CD4-positive, alpha-beta T cell treated with Interleukin-21 for 1 hour (primary cell): ENCODE measurements around the gene FOXF2.

Experiments used
- DNase-seq: peaks from one replicate; pipeline ENCODE4 v3.0.0-alpha.2; 2020

FOXF2 gene

GRCh38 chr6:1379017-1379787, 10.2 kb upstream of the FOXF2 start:
- DNase-seq, result no peak

DNA sequence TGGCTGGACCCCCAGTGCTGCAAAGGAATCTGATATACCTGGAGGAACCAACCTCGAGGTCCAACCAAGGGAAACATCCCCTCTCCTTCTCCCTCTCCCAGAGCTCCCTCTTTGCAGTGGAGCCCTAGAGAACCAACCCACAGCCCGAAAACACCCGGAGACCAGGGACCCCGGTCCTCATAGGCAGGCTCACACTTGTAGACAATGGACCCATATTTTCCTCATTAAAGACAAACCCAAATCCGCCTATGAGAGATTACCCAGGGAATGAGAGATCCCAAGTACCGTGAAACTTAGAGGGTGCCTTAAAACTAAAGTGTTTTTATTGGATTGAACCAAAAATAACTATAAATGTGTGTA, 9.6 kb upstream of the FOXF2 start:
- no peak for DNase-seq

DNA sequence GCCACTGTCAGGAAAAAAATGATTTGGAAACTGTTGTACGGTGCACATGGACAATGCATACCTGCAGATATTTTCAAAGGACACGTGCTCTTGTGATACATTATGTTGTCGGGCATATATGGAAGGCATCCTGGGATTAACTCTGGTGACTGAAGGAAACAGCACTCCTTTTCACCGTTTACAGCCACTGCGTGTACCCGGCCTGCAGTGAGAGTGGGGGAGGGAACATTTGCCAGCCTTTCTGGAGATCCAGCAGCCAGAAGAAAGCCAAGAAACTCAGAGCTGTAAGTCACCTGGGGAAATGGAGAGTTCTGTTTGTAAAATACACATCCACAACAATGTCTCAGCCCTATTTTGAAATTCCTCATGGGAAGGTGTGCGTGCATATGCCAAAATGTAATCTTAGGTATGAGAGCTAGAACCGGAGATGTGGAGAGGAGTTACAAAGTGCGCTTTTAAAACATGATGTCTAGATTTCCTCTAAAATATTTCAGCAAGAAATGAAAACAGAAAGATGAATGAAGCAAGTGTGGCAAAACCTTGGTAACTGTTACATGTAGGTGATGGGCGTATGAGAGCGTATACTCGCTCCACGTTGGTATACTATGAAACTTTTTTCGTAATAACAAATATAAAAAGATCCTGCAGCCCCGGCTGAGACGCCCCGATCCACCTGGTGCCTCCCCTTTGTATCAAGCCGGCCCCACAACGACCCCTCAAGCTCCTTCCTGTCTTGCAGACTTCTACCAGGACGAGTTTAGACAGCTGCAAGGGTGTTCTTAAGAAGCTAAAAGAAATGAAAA, 8.6 kb upstream of the FOXF2 start:
- no peak for DNase-seq

- peak; percentile 50 for DNase-seq
Measured at GRCh38 chr6:1381481-1382330, 7.7 kb upstream of the FOXF2 start.

GRCh38 chr6:1382331-1382882, 7.0 kb upstream of the FOXF2 start:
- DNase-seq, result no peak

DNA sequence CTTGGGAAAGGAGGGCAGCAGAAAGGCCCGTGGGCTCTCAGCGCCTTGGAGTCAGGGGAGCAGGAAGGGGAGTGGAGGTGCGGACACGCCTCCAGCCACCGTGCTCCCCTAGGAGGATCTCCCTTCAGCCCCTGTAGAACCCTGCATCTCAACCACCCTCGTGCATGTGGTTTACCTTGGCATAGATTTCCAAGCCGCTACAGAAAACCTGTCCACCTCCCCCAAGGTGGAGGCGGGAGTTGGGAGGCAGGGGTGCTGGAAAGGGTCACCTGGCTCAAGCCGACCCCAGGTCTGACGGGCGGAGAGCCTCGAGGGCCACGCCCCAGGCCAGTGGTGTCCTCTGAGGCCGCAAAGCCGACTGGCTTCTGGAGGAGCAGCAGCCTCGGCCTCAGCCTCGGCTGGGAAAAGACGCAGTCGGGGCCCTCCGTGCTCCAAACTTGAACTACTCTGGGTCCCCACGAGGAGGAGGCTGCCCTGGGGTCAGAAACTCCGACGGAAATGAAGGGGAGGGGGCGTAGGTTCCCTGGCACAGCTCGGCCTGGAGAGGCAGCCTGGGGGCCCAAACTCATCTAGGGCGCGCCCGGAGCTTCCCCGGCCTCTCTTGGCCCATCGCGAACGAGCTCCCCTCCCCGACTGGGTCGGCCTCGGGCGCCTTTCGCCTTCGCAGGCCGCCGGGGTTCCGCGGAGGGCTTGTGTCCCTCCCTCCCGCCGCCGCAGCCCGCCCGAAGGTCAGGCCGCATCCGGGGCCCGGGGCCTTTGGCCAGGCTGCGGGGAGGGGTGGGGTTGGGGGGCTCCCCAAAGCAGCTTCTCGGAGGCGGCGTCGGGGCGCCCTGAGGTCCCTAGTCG, 6.3 kb upstream of the FOXF2 start:
- DNase-seq, result no peak

- no peak for DNase-seq
Measured at GRCh38 chr6:1383729-1384548, 5.4 kb upstream of the FOXF2 start.

- DNase-seq, result no peak
Measured at GRCh38 chr6:1384549-1385128, 4.7 kb upstream of the FOXF2 start.

- no peak for DNase-seq
Measured at GRCh38 chr6:1385129-1386037, 4.0 kb upstream of the FOXF2 start.

DNA sequence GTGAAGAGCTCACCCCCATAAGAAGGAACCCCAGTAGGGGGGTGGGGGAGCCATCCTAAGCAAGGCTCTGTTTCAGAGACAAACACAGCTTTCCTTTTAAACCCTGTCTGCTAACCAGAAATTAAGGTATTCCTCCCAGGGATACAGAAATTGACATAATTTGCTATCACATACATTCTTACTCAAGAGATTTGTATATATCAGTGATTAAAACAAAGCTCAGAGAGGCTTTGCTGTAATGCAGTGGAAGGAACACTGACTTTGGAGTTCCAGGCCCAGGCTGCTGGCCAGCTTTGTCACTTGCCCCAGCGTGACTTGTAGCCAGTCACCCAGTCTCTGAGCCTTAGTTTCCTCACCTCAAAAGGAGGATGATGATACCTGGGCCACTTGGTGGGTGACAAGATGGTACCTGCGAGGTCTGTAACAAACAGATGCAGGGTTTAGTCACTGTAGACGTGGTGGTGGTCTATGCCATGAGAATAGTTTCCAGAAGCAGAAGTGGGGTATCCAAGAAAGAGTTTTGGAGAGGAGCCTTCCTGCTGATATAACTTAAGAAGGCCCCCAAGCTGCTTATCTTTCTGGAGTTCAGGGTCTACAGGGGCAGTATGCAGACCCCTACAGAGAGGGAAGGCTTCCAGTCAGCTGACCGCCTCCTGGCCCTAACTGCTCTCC, 3.2 kb upstream of the FOXF2 start:
- DNase-seq, result no peak

DNA sequence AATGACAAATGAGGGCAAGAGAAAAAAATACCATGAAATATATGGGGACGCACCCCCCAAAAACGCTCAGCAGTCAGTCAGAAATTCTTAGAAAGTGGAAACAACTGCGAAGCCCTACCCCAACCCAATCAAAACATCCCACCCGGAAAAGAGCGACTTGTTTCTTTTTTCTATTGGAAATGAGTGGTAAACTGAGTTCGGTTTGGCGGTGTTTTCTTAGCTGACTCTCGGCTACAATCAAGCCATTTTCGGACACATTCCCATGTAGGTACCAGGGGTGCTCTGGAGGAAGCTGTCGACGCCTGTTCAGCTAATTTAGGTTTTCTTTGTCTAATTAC, 1.9 kb upstream of the FOXF2 start:
- DNase-seq, result no peak

GRCh38 chr6:1387876-1388629, 1.3 kb upstream of the FOXF2 start:
- no peak for DNase-seq

DNA sequence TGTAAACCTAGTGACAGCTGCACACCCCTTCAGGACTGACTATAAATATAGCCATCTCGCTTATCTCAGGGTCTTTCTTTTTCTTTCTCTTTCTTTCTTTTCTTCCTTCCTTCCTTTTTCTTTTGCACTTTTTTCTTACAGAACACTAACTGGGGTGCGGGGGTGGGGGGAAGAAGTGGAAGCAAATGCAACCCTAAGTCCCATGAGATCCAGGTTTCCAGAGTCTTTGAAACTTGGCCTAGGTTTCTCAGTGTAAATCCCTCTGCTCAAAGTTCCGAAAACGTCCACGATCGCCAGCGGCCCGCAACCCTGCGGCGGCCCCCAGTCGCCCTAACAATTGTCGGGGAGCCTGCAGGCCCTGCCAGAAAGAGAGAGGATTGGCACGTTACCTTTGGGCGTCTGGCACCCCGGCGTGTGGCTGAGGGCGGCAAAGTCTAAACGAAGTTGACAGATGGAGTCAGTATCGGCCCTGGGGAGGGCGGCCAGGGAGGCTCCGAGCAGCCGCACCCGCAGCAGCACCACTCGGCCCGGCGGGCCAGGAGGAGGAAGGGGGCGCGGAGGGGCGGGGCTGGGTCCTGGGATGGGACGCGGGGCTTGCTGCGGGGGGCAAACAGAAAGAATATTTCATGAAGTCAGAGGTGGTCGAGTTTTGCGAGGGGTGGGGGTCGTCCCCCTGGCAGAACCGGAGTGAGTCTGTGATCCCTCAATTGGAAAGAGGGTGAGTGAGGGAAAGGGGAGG, 577 bp upstream of the FOXF2 start:
- no peak for DNase-seq

DNA sequence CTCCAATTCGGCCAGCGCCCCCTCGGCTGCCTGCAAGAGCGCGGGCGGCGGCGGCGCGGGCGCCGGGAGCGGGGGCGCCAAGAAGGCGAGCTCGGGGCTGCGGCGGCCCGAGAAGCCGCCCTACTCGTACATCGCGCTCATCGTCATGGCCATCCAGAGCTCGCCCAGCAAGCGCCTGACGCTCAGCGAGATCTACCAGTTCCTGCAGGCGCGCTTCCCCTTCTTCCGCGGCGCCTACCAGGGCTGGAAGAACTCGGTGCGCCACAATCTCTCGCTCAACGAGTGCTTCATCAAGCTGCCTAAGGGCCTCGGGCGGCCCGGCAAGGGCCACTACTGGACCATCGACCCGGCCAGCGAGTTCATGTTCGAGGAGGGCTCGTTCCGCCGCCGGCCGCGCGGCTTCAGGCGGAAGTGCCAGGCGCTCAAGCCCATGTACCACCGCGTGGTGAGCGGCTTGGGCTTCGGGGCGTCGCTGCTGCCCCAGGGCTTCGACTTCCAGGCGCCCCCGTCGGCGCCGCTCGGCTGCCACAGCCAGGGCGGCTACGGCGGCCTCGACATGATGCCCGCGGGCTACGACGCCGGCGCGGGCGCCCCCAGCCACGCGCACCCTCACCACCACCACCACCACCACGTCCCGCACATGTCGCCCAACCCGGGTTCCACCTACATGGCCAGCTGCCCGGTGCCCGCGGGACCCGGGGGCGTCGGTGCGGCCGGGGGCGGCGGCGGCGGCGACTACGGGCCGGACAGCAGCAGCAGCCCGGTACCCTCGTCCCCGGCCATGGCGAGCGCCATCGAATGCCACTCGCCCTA, 963 bp downstream of the FOXF2 start:
- no peak for DNase-seq

- no peak for DNase-seq
Measured at GRCh38 chr6:1390946-1391799, 1.8 kb downstream of the FOXF2 start.

- DNase-seq, result no peak
Measured at GRCh38 chr6:1391800-1392309, 2.5 kb downstream of the FOXF2 start.
